Measurements from ENCODE around the gene GTF2H3. TPM values are rescaled to one million over a fixed set of nuclear protein-coding genes. Genes with fewer than 3 reads are reported as not detected.

GTF2H3 gene
- total and polyA plus RNA-seq, 10 of the 15 experiments (the other 5 are each of a cell fraction or from before 2014, with no cell fraction given) = 20.6 to 62.9 (median 34.7) TPM

DNA sequence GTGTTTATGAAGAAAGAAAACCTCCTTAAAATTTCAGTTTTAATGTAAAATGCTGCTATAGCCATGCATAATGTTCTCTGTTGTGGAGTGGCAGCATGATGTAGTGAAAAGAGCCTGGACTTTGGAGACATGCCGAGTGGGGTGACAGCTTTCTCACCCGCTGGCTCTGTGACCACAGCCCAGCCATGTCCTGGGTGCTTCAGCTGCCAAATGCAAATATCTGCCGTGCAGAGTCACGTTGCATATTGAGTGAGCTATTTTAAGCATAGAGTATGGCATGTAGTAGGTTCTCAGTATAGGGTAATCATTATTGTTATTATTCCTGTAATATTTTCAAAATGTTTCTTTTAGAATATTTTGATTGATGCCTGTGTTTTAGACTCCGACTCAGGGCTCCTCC lies 21.8 kb downstream of the GTF2H3 start:
- Histone ChIP-seq H3K9ac (ENCODE audit: control insufficient read depth, insufficient read depth, low read length) (no peak overlapping the region), H3K4me1 (ENCODE audit: control insufficient read depth, insufficient read depth, low read length) (peaks cover 33% of the 10 kb centered on the region), H3K9me3 (replicated peaks; ENCODE audit: control insufficient read depth, insufficient read depth, low read length) (no peaks in the 10 kb centered on the region), H3K27me3 (replicated peaks in 1 of 2; ENCODE audit: control insufficient read depth in 2 of 2, insufficient read depth in 2 of 2, low read length in 1 of 2) (no peaks in the 10 kb centered on the region), H3K4me3 (no peak overlapping the region), H3K79me2 (ENCODE audit: control insufficient read depth, insufficient read depth, low read length) (no peaks in the 10 kb centered on the region), H4K20me1 (ENCODE audit: control insufficient read depth, insufficient read depth) (no peaks in the 10 kb centered on the region), H3K27ac (ENCODE audit: control insufficient read depth, insufficient read depth) (peak overlapping the region; percentile 67), H3K36me3 (ENCODE audit: control insufficient read depth in 2 of 2, insufficient read depth in 2 of 2, low read length in 1 of 2) (peaks cover 5 to 14% of the 10 kb centered on the region in 2 experiments; a peak in 3 of 4 replicates), H2AFZ (ENCODE audit: control insufficient read depth, low read depth, low read length) (no peak overlapping the region), H3K4me2 (ENCODE audit: control insufficient read depth, insufficient read depth) (peak overlapping the region; percentile 89)
- no TSS peak for BruUV-seq (replicated peaks)
- in situ Hi-C loops (cut with MboI) = no loop called here
- RAD21 ChIA-PET (ENCODE audit: unreplicated experiment) = interaction anchor here (0.8 to 1.1 kb wide), 2 partner anchors 23 to 57 kb away, joined by 3 to 9 read pairs; partner anchors contain the start of gene ATP6V0A2
- 18% methylated on average over 5 of the region's 5 CpGs for WGBS (ENCODE audit: insufficient coverage, insufficient replicate concordance, low lambda C conversion rate, missing lambda C conversion rate)
- peak; percentile 48 for DNase-seq (ENCODE audit: low read depth, low spot score)
- CTCF ChIA-PET = interaction anchor here (0.6 to 1.5 kb wide), 3 partner anchors 21 to 58 kb away, joined by 3 to 9 read pairs (median 3); partner anchors contain the start of gene GTF2H3
- POLR2A ChIA-PET = interaction anchor here (1.3 to 6.8 kb wide), 2 partner anchors 14 to 57 kb away, joined by 5 to 56 read pairs; partner anchors contain the start of gene ATP6V0A2
- peak; percentile 97 for ATAC-seq
- intact Hi-C loops (cut with micrococcal nuclease; ENCODE audit: unreplicated experiment) = loop anchor here (5.0 kb wide), 1 partner anchor 57 kb away; the partner anchor contains the start of gene ATP6V0A2
- SMC1A ChIA-PET (ENCODE audit: uncharacterized antibody, unreplicated experiment) = interaction anchor here (1.0 to 2.4 kb wide), 5 partner anchors 11 to 272 kb away, joined by 3 to 13 read pairs (median 3); partner anchors contain the start of genes ATP6V0A2 and KMT5A
- FAIRE-seq = peak; percentile 89
- TF ChIP-seq GABPA (IDR thresholded peaks at IDR 0.05; ENCODE audit: low read depth) (no peak), BRCA1 (IDR thresholded peaks at IDR 0.05; ENCODE audit: low read depth, low read length) (no peak), ZNF384 (IDR thresholded peaks at IDR 0.05; ENCODE audit: borderline replicate concordance, low read depth, low read length) (no peak), DPF2 (IDR thresholded peaks at IDR 0.05) (0 out of 2 replicates have a peak, but pooled peaks have one; percentile 20), SRF (IDR thresholded peaks at IDR 0.05; ENCODE audit: low read depth in 2 of 2, low read length in 2 of 2) (no peak), MTA2 (IDR thresholded peaks at IDR 0.05; ENCODE audit: low read depth) (0 out of 2 replicates have a peak, but pooled peaks have one; percentile 22), TCF12 (IDR thresholded peaks at IDR 0.05; ENCODE audit: low read depth, low read length) (0 out of 2 replicates have a peak, but pooled peaks have one; percentile 66), MEF2A (IDR thresholded peaks at IDR 0.05; ENCODE audit: insufficient read depth, low read depth, low read length) (peak; percentile 78), ZNF217 (IDR thresholded peaks at IDR 0.05) (no peak), RB1 (IDR thresholded peaks at IDR 0.05; ENCODE audit: borderline replicate concordance) (no peak), PAX5 (IDR thresholded peaks at IDR 0.05; ENCODE audit: borderline replicate concordance, low read depth, low read length) (peak; percentile 46; the same call in 1 of the 2 replicates), IKZF2 (IDR thresholded peaks at IDR 0.05) (peak in 1 of 2 experiments; percentile 21; a peak in 2 of 4 replicates), ZNF24 (IDR thresholded peaks at IDR 0.05) (no peak), SIN3A (IDR thresholded peaks at IDR 0.05; ENCODE audit: low read depth, low read length) (peak; percentile 46; the same call in 1 of the 2 replicates), HDGF (IDR thresholded peaks at IDR 0.05) (no peak), BACH1 (IDR thresholded peaks at IDR 0.05; ENCODE audit: borderline replicate concordance) (peak; percentile 26; the same call in 1 of the 2 replicates), MEF2B (IDR thresholded peaks at IDR 0.05; ENCODE audit: partially characterized antibody, poor library complexity, severe bottlenecking) (peak; percentile 78)
- TF ChIP-seq, protein P1, sequence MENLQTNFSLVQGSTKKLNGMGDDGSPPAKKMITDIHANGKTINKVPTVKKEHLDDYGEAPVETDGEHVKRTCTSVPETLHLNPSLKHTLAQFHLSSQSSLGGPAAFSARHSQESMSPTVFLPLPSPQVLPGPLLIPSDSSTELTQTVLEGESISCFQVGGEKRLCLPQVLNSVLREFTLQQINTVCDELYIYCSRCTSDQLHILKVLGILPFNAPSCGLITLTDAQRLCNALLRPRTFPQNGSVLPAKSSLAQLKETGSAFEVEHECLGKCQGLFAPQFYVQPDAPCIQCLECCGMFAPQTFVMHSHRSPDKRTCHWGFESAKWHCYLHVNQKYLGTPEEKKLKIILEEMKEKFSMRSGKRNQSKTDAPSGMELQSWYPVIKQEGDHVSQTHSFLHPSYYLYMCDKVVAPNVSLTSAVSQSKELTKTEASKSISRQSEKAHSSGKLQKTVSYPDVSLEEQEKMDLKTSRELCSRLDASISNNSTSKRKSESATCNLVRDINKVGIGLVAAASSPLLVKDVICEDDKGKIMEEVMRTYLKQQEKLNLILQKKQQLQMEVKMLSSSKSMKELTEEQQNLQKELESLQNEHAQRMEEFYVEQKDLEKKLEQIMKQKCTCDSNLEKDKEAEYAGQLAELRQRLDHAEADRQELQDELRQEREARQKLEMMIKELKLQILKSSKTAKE (IDR thresholded peaks at IDR 0.05; ENCODE audit: low read depth, poor library complexity, severe bottlenecking) = peak; percentile 34
- TF ChIP-seq, protein P2, sequence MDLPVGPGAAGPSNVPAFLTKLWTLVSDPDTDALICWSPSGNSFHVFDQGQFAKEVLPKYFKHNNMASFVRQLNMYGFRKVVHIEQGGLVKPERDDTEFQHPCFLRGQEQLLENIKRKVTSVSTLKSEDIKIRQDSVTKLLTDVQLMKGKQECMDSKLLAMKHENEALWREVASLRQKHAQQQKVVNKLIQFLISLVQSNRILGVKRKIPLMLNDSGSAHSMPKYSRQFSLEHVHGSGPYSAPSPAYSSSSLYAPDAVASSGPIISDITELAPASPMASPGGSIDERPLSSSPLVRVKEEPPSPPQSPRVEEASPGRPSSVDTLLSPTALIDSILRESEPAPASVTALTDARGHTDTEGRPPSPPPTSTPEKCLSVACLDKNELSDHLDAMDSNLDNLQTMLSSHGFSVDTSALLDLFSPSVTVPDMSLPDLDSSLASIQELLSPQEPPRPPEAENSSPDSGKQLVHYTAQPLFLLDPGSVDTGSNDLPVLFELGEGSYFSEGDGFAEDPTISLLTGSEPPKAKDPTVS (IDR thresholded peaks at IDR 0.05; ENCODE audit: low read depth, low read length) = no peak
- TF ChIP-seq, protein P3, sequence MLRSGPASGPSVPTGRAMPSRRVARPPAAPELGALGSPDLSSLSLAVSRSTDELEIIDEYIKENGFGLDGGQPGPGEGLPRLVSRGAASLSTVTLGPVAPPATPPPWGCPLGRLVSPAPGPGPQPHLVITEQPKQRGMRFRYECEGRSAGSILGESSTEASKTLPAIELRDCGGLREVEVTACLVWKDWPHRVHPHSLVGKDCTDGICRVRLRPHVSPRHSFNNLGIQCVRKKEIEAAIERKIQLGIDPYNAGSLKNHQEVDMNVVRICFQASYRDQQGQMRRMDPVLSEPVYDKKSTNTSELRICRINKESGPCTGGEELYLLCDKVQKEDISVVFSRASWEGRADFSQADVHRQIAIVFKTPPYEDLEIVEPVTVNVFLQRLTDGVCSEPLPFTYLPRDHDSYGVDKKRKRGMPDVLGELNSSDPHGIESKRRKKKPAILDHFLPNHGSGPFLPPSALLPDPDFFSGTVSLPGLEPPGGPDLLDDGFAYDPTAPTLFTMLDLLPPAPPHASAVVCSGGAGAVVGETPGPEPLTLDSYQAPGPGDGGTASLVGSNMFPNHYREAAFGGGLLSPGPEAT (IDR thresholded peaks at IDR 0.05; ENCODE audit: low read depth) = peak; percentile 19; the same call in 1 of the 2 replicates
